Measurements from ENCODE around the gene TMEM8B. TPM values are rescaled to one million over a fixed set of nuclear protein-coding genes. Genes with fewer than 3 reads are reported as not detected.
A peak's percentile ranks its signal among the peaks of the same experiment; 100 is the strongest.
"Not testable (repeated sequence)": the region's sequence is repeated elsewhere in the genome, so short reads cannot be mapped to it uniquely, and the experiment has no call there.

The TMEM8B gene
- total and polyA plus RNA-seq, 2 donors from 2014 or later: 17.6 to 18.3 TPM

DNA sequence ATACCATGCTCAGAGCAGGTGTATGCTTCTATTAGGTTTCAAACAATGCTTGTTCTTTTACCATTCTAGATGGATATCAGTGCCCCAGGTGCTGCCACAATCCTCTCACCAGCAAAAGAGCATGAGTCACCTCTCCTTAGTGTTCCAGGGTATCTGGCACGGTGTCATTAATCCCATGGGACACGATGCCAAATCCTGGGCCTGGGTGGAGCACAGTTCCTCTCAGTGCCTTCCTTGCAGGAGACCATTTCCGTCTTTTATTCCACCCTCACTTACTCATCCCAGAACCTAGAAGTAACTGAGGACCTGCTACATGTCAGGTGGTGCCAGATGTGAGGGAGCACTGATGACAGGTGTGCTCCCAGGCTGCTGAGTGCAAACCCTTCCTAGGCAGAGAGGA lies 42.5 kb downstream of the TMEM8B start:
- FAIRE-seq (no peak), DNase-seq (no peak)
- Histone ChIP-seq H3K27ac (ENCODE audit: low read depth in 2 of 2, low read length in 2 of 2) (no peak overlapping the region), H3K4me3 (ENCODE audit: low read length in 3 of 3) (no peak overlapping the region), H3K4me1 (ENCODE audit: control insufficient read depth in 2 of 3, insufficient read depth in 2 of 3, low read depth in 1 of 3, low read length in 3 of 3) (no peaks in the 10 kb centered on the region), H3K9ac (ENCODE audit: low read length in 3 of 3) (no peak overlapping the region), H3K9me3 (ENCODE audit: control insufficient read depth in 2 of 3, insufficient read depth in 1 of 3, low read length in 3 of 3) (no peaks in the 10 kb centered on the region), H3K27me3 (ENCODE audit: control insufficient read depth, insufficient read depth, low read length) (no peaks in the 10 kb centered on the region), H3K36me3 (ENCODE audit: control insufficient read depth in 2 of 3, insufficient read depth in 3 of 3, low read length in 3 of 3) (no peaks in the 10 kb centered on the region)
- TF ChIP-seq, protein P1, sequence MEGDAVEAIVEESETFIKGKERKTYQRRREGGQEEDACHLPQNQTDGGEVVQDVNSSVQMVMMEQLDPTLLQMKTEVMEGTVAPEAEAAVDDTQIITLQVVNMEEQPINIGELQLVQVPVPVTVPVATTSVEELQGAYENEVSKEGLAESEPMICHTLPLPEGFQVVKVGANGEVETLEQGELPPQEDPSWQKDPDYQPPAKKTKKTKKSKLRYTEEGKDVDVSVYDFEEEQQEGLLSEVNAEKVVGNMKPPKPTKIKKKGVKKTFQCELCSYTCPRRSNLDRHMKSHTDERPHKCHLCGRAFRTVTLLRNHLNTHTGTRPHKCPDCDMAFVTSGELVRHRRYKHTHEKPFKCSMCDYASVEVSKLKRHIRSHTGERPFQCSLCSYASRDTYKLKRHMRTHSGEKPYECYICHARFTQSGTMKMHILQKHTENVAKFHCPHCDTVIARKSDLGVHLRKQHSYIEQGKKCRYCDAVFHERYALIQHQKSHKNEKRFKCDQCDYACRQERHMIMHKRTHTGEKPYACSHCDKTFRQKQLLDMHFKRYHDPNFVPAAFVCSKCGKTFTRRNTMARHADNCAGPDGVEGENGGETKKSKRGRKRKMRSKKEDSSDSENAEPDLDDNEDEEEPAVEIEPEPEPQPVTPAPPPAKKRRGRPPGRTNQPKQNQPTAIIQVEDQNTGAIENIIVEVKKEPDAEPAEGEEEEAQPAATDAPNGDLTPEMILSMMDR (IDR thresholded peaks at IDR 0.05; ENCODE audit: borderline replicate concordance, extremely low read depth, insufficient read depth): no peak
- intact Hi-C loops (cut with DNase I): no loop called here

DNA sequence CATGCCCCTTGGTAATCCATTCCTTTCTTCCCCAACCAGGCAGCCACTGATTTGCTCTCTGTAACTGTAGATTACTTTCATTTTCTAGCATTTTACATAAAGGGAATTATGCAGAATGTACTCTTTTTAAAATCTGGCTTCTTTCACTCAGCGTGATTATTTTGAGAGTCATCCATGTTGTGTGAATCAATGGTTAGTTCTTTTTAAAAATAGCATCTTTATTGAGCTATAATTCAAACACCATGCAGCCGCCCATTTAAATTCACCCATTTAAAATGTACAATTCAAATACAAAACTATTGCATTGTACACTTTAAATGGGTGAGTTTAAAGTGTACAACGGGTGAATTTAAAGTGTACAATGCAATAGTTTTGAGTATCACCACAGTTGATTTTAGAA lies 43.5 kb downstream of the TMEM8B start:
- no peaks in the 10 kb centered on the region for H3K4me1 ChIP-seq (ENCODE audit: control insufficient read depth in 2 of 3, insufficient read depth in 2 of 3, low read depth in 1 of 3, low read length in 3 of 3)
- DNase-seq (no peak), FAIRE-seq (no peak)
- H3K27me3 ChIP-seq (ENCODE audit: control insufficient read depth, insufficient read depth, low read length): no peaks in the 10 kb centered on the region
- H3K36me3 ChIP-seq (ENCODE audit: control insufficient read depth in 2 of 3, insufficient read depth in 3 of 3, low read length in 3 of 3): no peaks in the 10 kb centered on the region
- intact Hi-C loops (cut with DNase I): no loop called here
- H3K4me3 ChIP-seq (ENCODE audit: low read length in 3 of 3): no peak overlapping the region
- TF ChIP-seq, protein P1 (IDR thresholded peaks at IDR 0.05; ENCODE audit: borderline replicate concordance, extremely low read depth, insufficient read depth): no peak
- no peak overlapping the region for H3K27ac ChIP-seq (ENCODE audit: low read depth in 2 of 2, low read length in 2 of 2)
- peaks cover 0 to 2% (median 0%) of the 10 kb centered on the region in 3 donors for H3K9me3 ChIP-seq (ENCODE audit: control insufficient read depth in 2 of 3, insufficient read depth in 1 of 3, low read length in 3 of 3)
- H3K9ac ChIP-seq (ENCODE audit: low read length in 3 of 3): no peak overlapping the region

DNA sequence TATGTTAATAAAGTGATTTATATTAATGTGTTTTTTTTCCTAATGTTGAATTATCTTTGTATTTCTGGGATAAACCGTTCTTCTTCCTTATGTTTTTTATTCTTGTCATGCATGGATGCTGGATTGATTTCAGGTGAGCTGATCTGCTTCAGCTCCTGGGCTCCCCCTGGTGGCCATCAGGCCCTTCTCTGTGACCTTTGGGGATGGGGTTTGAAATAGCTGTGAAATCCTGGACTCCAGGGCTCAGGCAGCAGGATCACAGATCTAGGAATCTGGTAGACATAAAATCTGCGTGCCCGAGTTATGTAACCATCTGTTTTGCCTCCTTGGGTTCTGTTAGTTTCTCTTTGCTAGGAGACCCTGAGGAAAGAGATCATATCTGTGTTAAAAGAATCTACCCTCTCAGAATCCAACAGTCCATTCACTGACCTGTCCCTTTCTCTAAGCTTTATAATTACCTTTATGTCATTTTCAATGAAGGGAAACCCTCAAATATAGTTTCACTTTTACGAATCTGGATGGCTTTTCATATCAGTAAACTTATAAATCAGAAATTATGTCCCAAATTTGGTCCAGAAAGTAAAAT lies 53.3 kb downstream of the TMEM8B start:
- H3K4me3 ChIP-seq (ENCODE audit: low read length in 3 of 3): no peak overlapping the region
- no peaks in the 10 kb centered on the region for H3K9me3 ChIP-seq (ENCODE audit: control insufficient read depth in 2 of 3, insufficient read depth in 1 of 3, low read length in 3 of 3)
- FAIRE-seq (peak; percentile 88), DNase-seq (peak; percentile 74 to 88 (median 82))
- TF ChIP-seq, protein P1 (IDR thresholded peaks at IDR 0.05; ENCODE audit: borderline replicate concordance, extremely low read depth, insufficient read depth): peak; percentile 89
- H3K9ac ChIP-seq (ENCODE audit: low read length in 3 of 3): no peak overlapping the region
- no peaks in the 10 kb centered on the region for H3K4me1 ChIP-seq (ENCODE audit: control insufficient read depth in 2 of 3, insufficient read depth in 2 of 3, low read depth in 1 of 3, low read length in 3 of 3)
- no peaks in the 10 kb centered on the region for H3K36me3 ChIP-seq (ENCODE audit: control insufficient read depth in 2 of 3, insufficient read depth in 3 of 3, low read length in 3 of 3)
- no peaks in the 10 kb centered on the region for H3K27me3 ChIP-seq (ENCODE audit: control insufficient read depth, insufficient read depth, low read length)
- no peak overlapping the region for H3K27ac ChIP-seq (ENCODE audit: low read depth in 2 of 2, low read length in 2 of 2)
- intact Hi-C loops (cut with DNase I): loop anchor here (5.0 kb wide), 1 partner anchor 90 kb away; the partner anchor contains the start of gene NPR2

DNA sequence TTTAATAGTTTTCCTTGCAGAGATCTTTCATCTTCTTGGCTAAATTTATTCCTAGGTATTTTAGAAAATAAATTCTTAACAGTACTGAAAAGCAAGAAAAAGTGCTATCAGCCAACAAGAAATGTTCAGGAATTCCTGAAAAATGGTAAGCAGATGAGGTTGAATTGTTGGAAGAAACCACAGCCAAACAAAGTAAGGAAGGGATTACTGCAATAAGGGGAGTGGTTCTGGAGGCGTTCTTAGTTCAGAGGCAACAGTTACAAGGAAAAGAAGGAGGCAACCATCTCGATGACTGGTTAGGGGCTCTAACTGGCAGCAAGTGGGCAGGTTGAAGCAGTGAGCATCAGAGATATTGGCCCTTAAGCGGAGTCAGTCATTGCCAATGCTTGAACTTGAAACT lies 54.0 kb downstream of the TMEM8B start:
- FAIRE-seq (no peak), DNase-seq (no peak)
- H3K4me1 ChIP-seq (ENCODE audit: control insufficient read depth in 2 of 3, insufficient read depth in 2 of 3, low read depth in 1 of 3, low read length in 3 of 3): no peaks in the 10 kb centered on the region
- H3K27me3 ChIP-seq (ENCODE audit: control insufficient read depth, insufficient read depth, low read length): no peaks in the 10 kb centered on the region
- H3K4me3 ChIP-seq (ENCODE audit: low read length in 3 of 3): no peak overlapping the region
- no peaks in the 10 kb centered on the region for H3K9me3 ChIP-seq (ENCODE audit: control insufficient read depth in 2 of 3, insufficient read depth in 1 of 3, low read length in 3 of 3)
- no peak overlapping the region for H3K9ac ChIP-seq (ENCODE audit: low read length in 3 of 3)
- intact Hi-C loops (cut with DNase I): loop anchor here (5.0 kb wide), 1 partner anchor 91 kb away; the partner anchor contains the start of gene NPR2
- H3K36me3 ChIP-seq (ENCODE audit: control insufficient read depth in 2 of 3, insufficient read depth in 3 of 3, low read length in 3 of 3): no peaks in the 10 kb centered on the region
- no peak overlapping the region for H3K27ac ChIP-seq (ENCODE audit: low read depth in 2 of 2, low read length in 2 of 2)
- TF ChIP-seq, protein P1 (IDR thresholded peaks at IDR 0.05; ENCODE audit: borderline replicate concordance, extremely low read depth, insufficient read depth): no peak

DNA sequence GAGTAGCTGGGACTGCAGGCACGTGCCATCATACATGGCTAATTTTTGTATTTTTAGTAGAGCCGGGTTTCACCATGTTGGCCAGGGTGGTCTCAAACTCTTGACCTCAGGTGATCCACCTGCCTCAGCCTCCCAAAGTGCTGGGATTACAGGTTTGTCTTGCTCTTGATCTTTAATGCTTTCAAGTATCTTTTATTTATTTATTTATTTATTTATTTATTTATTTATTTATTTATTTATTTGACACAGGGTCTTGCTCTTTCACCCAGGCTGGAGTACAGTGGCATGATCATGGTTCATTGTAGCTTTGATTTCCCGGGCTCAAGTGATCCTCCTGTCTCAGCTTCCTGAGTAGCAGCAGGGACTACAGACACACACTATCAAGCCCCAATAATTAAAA lies 55.9 kb downstream of the TMEM8B start:
- not testable (repeated sequence) for H3K9me3 ChIP-seq (ENCODE audit: control insufficient read depth in 2 of 3, insufficient read depth in 1 of 3, low read length in 3 of 3); H3K9ac ChIP-seq (ENCODE audit: low read length in 3 of 3); H3K27ac ChIP-seq (ENCODE audit: low read depth in 2 of 2, low read length in 2 of 2); H3K27me3 ChIP-seq (ENCODE audit: control insufficient read depth, insufficient read depth, low read length); DNase-seq; H3K36me3 ChIP-seq (ENCODE audit: control insufficient read depth in 2 of 3, insufficient read depth in 3 of 3, low read length in 3 of 3); FAIRE-seq; H3K4me3 ChIP-seq (ENCODE audit: low read length in 3 of 3); H3K4me1 ChIP-seq (ENCODE audit: control insufficient read depth in 2 of 3, insufficient read depth in 2 of 3, low read depth in 1 of 3, low read length in 3 of 3)
- intact Hi-C loops (cut with DNase I): loop anchor here (5.0 kb wide), 1 partner anchor 93 kb away; the partner anchor contains the start of gene NPR2

Data from kidney (tissue), 14 donors.